ENCODE measurements around the gene CPM.

CPM gene

DNA sequence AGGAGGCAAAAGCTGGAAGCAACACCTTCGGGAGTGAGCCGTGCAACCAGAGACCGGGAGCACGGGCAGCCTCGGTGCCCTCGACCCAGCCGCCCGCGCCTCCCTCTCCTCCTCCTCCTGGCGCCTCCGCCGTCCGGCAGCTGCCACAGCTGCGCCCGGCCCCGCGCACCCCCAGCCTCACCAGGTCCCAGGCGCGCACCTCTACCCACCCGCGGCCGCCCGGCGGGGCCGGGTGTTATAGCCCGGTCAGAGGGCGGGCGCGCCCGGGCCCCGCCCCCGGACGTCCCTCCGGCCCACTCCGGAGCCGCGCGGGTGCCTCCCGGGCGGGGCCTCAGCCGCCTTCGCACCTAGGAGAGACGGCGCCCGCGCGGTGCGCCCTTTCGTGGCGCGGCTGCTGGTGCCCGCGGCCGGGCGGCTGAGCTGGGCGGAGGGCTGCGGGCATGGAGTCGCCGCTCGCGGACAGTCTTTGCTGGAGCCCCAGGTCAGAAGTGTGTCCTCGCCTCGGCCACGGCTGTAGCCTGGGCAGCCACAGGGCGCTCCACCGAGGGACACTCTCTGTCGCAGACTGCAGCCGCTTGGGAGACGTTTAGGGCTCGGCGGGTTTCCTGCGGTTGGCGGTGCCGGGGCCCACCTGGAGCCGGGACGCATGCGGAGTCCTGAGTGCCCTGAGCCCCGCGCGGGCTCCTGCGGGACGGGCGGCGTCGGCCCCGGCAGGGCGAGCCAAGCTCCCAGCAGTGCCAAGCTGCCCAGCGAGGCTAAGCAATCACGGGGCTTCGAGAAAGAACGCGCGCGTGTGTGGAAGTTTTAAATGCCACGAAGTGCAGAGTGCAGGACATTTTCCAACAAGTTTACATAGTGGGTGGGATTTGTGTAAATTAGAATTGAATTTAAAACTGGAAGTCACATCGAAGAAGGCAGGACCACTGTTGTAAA, at the start of gene CPM:
CPM (minus strand) TSS at position 211 of the 933 bp plus-strand sequence. CDS start 334 bp downstream, outside the sequence.
- peak; percentile 49 for DNase-seq

DNA sequence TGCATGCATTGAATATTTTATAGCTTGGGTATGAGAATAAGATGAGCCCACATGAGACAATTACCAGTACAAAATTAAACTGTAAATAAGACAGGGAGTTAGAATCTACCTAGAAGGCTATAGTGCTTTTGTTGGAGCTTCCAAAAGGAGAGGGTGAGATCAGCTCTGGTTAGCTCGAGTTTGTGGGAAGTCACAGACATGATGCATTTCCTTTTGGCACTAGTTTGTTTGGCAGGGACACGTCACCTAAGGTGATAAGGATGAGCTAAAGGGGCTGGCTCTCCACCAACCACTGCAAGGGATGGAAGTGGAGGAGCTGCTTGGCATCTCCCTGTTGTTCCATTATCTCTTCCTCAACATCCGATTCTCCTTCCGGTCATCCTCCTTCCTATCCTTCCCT, 48.5 kb upstream of the CPM start:
- DNase-seq: no peak

GRCh38 chr12:68980476-68981212, 47.7 kb upstream of the CPM start:
- no peak for DNase-seq

DNA sequence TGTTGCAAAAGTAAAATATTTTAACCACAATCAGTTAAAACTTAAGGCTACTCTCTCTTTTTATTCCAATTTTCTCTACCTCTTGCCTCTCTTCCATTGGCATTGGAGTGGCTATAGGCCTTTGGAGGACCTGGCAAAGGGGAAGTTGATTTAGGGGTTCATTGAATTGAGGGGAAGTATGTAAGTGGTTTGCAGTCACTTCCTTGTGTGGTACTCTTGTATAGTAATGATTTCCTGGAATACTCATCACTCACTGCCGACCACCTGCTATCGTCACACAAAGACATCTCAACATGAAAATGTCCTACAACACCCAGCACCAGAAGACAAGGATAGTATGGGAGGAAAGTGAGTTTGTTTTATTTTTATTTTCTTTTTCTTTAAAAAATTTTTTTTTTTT, 45.7 kb upstream of the CPM start:
- DNase-seq: no peak

DNA sequence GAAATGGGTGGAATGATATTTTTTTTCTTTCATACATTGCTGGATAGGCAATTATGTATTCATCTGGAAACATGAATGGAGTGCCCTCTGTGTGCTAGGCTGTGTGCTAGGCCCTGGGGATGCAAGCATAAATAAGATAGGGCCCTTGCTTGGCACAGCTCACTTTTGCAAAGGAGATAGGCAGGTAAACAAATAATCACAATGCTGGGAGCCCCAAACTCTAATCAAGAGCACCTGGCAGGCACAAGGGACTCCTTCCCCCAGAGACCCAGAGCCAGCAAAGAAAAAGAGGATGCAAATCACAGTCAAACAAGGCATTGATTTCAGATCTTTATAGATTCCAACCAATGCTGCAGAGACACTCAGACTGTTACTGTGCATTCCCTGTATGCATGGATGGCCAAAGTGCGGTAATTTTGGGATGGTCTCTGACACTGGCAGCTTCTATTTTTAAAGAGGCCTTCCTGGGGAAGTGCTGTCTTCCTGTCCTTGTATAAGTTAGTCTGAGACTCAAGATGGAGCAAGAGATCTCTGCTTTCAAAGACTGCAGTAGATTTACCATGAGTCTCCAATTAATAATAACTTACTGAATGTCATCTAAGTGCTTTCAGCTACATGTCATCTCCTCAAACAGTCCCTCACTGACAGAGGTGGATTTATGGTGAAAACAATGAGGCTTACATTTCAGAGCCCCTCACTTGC, 45.1 kb upstream of the CPM start:
- peak; percentile 27 for DNase-seq

DNA sequence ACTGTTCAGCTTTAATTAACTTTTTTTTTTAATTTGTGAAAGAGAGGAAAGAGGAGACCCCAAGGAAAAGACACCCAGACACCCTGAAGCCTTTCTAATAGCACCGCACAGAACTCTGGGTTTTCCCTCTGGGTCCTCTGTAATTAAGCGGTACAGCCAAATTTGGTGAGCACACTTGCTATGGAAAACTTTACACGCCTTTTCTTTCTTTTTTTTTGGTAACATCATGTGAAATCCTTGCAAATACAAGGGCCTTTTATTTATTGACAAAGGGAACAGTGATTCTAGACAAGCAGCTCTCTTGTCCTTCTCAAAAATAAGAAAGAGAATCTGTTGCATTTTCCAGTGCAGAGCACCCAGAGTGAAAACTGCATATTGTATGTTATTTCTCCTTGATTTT, 44.4 kb upstream of the CPM start:
- DNase-seq: no peak

GRCh38 chr12:68976395-68976841, 43.4 kb upstream of the CPM start:
- no peak for DNase-seq

- DNase-seq: no peak
These were observed 42.8 kb upstream of the CPM start for GRCh38 chr12:68975811-68976210.

DNA sequence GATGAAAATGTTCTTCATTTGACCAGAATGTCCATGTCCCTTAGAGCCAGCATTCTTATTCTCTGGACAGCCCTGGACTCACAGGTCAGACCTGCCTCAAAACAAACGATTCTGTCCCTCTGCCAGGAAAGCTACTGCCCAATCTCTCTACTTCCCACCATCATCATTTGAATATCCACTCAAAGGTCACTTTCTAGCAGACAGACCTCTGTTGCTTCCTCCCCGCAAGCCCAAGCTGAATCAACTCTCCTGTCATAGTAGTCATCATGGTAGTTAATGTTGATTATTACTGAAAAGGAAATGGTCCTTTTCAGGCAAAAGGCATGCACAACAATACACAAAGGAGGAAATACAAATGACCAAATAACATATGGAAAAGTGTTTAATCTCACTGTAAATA, 39.6 kb upstream of the CPM start:
- DNase-seq: no peak

GRCh38 chr12:68971404-68971803, 38.4 kb upstream of the CPM start:
- no peak for DNase-seq

DNA sequence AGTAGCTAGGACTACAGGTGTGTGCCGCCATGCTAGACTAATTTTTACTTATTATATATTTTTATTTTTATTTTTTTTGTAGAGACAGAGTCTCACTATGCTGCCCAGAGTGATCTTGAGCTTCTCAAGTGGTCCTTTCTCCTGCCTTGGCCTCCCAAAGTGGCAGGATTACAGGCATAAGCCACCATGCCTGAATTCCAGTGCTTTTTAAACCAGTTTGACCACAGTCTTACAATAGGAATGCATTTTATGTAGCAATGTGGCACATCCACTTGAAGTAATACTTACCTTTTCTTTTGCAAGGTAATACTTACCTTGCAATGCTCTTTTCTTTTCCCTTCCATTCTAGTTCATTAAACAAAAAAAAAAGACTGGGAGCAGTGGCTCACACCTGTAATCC, 38.0 kb upstream of the CPM start:
- DNase-seq: no peak

GRCh38 chr12:68970306-68970705, 37.3 kb upstream of the CPM start:
- no peak for DNase-seq

- DNase-seq: no peak
These were observed 34.1 kb upstream of the CPM start for GRCh38 chr12:68967046-68967445.

GRCh38 chr12:68963856-68964745, 31.1 kb upstream of the CPM start:
- DNase-seq: no peak

DNA sequence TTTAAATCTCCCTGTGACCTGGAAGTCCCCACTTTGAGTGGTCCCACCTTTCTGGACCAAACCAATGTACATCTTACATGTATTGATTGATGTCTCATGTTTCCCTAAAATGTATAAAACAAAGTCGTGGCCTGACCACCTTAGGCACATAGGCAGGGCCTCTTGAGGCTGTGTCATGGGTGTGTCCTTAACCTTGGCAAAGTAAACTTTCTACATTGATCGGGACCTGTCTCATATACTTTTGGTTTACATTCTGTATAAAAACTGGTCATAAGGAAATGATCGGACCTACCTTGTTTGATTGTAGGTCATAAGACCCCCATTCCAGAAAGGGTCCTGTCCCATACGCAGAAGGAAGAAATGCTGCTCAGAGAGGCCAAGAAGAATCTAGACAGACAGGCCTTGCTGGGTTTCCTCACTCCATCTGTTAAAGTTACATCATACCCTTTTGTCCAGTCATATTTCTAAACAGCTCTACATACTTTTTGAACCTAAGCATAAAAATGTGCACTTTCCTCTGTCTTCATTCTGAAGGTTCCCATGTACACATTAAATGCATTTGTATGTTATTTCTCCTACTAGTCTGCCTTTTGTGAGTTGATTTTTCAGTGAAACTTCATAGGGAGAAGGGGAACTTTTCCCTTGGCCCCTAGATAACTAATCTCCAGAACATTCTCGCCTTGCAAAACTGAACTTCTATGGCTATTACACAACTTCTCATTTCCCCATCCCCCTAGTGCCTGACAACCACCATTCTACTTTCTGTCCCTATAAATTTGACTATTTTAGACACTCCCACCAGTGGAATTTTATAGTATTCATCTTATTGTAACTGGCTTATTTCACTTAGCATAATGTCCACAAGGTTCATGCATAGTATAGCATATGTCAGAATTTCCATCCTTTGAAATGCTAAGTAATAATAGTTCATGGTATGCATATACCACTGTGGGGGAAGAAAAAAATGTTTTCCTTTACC, 30.2 kb upstream of the CPM start:
- DNase-seq: no peak

GRCh38 chr12:68959891-68960464, 27.0 kb upstream of the CPM start:
- DNase-seq: no peak

- DNase-seq: no peak
These were observed 26.3 kb upstream of the CPM start for GRCh38 chr12:68959143-68959858.

DNA sequence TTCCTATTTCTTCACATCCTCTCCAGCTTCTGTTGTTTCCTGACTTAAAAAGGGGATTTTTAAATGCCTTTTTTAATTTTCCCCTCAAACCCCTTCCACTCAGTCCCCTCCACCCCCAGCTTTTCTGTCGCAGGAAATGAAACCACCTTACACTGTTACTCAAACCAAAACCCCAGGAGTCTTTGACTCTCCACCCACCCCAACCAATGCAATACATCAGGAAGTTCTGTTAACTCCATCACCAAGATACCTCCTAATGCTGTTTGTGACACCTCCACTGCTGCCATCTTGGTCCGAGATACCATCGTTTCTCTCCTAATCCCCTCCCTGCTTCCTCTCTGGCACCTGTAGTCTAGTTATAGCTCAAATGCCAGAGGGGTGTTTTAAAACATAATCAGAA, 25.4 kb upstream of the CPM start:
- no peak for DNase-seq

DNA sequence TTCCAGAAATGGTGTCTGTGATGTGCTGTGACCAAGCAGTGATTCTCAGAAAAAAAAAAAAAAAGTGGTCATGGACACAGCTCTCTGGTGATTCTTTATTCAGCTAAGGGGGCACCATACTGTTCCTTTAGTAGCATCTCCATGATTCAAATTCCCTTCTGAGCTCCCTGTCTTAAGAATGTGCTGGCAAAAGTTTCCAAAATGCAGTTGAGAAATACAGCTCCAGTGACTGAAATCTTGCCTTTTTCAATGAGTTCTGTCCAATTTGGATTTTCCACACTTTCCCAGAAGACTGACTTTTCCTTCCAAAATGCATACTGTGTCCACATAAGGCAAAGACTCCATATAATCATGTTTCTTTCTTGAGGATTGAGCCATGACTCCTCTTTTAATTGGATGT, 24.3 kb upstream of the CPM start:
- no peak for DNase-seq

- DNase-seq: no peak
These were observed 23.5 kb upstream of the CPM start for GRCh38 chr12:68956466-68956865.
